Transverse colon (tissue), 4 donors: ENCODE measurements around the gene REV3L. TPM values are rescaled to one million over a fixed set of nuclear protein-coding genes. Genes with fewer than 3 reads are reported as not detected.

Experiments used
- DNase-seq: peaks from one replicate; pipeline ENCODE4 v3.0.0-alpha.2; 2019
- H3K27ac ChIP-seq, 4 donors: fragments of 200-600 bp; sonication (generic); 2 replicates each; pipeline ENCODE4 v1.5.1; 2016 to 2018; ENCODE audit warnings: inconsistent platforms in 4 of 4
- H3K27me3 ChIP-seq: fragments of 200-600 bp; sonication (generic); 2 replicates; pipeline ENCODE4 v1.5.1; 2017; ENCODE audit warnings: inconsistent platforms
- H3K36me3 ChIP-seq, 4 donors: fragments of 200-600 bp; sonication (generic); 2 replicates each; pipeline ENCODE4 v1.5.1; 2017 to 2019; ENCODE audit warnings: inconsistent platforms in 4 of 4
- H3K4me1 ChIP-seq, 4 donors: fragments of 200-600 bp; sonication (generic); 2 replicates each; pipeline ENCODE4 v1.5.1; 2017 to 2020; ENCODE audit warnings: inconsistent platforms in 4 of 4
- H3K4me3 ChIP-seq, 4 donors: fragments of 200-600 bp; sonication (generic); 1 replicate in 1 of 4; 2 replicates in 3 of 4; pipeline versions ENCODE4 v1.5.1 to v1.6.1; 2017 to 2019; ENCODE audit warnings: inconsistent platforms in 4 of 4
- H3K9me3 ChIP-seq, 2 donors: fragments of 200-600 bp; sonication (generic); 2 replicates each; pipeline ENCODE4 v1.5.1; 2017 to 2019; ENCODE audit warnings: inconsistent platforms in 2 of 2
- CTCF ChIP-seq, 5 experiments: fragments of 200-600 bp in 3 of 5; fragments of 450-650 bp in 2 of 5; sonication (generic) in 3 of 5; IDR thresholded peaks; 1 replicate in 2 of 5; 2 replicates in 3 of 5; pipeline ENCODE4 v1.5.1; 2016 to 2017; ENCODE audit warnings: antibody characterized with exemption in 5 of 5, inconsistent platforms in 3 of 5, mild to moderate bottlenecking in 2 of 5, moderate library complexity in 1 of 5
- EP300 ChIP-seq: sonication (generic); formaldehyde crosslinking; IDR thresholded peaks from one replicate; pipeline ENCODE4 v1.6.1; 2017; ENCODE audit warnings: antibody characterized with exemption, low read depth
- POLR2A ChIP-seq: fragments of 450-650 bp; IDR thresholded peaks from one replicate; pipeline ENCODE4 v1.6.1; 2016; ENCODE audit warnings: antibody characterized with exemption, mild to moderate bottlenecking, moderate library complexity
- POLR2AphosphoS5 ChIP-seq, 3 donors: sonication (generic); formaldehyde crosslinking; IDR thresholded peaks; one replicate each; pipeline ENCODE4 v1.6.1; 2016; ENCODE audit warnings: antibody characterized with exemption in 3 of 3
- WGBS, 2 donors: methylation state at CpG; one replicate each; pipeline ENCODE4 v1.1.5; 2018; ENCODE audit warnings: low coverage in 1 of 2; 5-methylcytosine and 5-hydroxymethylcytosine counted together
- in situ Hi-C, 4 donors: fragments of 200-750 bp; cut with MboI; loops; one replicate each; pipeline versions ENCODE4 v1.15.0 to v1.15.1; 2017; ENCODE audit warnings: low sequenced_read_pairs in 3 of 4, low pct_ligation_motif_present in 1 of 4, low pct_unique_long_range_greater_than_20kb in 1 of 4
- intact Hi-C: fragments of 100-400 bp; cut with DNase I; formaldehyde crosslinking; loops from one replicate; pipeline ENCODE4 v1.15.1; 2023; ENCODE audit warnings: low total_unique reads
- total RNA-seq, 4 donors: library from RNA; depleted of rRNA; stranded (reverse); fragments of >200 nt; gene quantifications; one replicate each; pipeline ENCODE4 v1.1.0, GENCODE V29; 2016

Gene REV3L
- total RNA-seq, 4 donors from 2014 or later: 24.7 to 256 (median 34.7) TPM

DNA sequence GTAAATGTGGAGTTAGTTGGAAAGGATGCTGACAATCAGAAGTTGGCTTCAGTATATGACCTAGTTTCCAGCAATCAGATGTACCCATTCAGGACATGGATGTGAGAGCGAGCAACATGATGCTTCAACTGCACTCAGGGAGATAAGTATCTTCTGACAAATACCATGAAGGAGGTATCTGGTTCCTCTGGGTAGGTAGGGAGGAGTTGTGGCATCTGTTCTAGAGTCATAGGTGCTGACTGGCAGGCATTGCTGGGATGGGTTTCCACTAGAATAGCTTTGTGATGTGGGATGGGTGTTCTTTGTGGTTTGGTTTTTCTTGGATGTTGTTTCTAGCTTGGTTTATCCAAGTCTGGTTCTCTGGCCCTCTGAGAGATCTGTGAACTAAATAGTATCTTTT is 3.9 kb upstream of the REV3L start:
- intact Hi-C loops (loop anchor here (10.0 kb wide), 2 partner anchors 78 to 118 kb away; partner anchors contain the start of gene TRAF3IP2), in situ Hi-C loops (loop anchor here in 2 of 4 donors (25.0 kb wide), 2 partner anchors 100 to 225 kb away; a partner anchor contains a TSS)
- Histone ChIP-seq H3K27ac (peak overlapping the region in 1 of 4 donors; percentile 99), H3K4me1 (peaks cover 0 to 15% (median 12%) of the 10 kb centered on the region in 4 donors), H3K4me3 (no peak overlapping the region), H3K9me3 (no peaks in the 10 kb centered on the region), H3K36me3 (no peaks in the 10 kb centered on the region), H3K27me3 (no peaks in the 10 kb centered on the region)
- WGBS, 2 donors: 100% methylated on average over 1 of the region's 1 CpG; no CpG with 5 or more reads in 1 of the 2 donors
- TF ChIP-seq EP300 (no peak), POLR2A (no peak), CTCF (IDR thresholded peaks at IDR 0.05) (no peak), POLR2AphosphoS5 (IDR thresholded peaks at IDR 0.05) (no peak)
- DNase-seq: no peak

DNA sequence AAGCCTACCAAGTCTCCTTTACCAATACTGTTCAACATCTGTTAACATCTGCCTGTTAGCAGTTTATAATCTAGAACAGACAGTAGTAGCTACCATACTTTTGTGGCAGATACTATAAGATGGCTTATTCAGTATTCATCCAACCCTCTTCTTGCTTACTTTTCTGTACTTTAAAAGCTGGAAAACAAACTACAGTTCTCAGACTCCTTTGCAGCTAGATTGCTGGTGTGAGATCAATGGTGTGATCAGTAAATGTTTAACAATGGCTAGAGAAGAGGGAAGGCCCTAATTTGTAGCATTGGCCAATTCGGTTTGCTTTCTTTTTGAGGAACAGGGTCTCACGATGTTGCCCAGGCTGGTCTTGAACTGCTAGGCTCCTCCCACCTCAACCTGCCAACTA is 3.5 kb upstream of the REV3L start:
- Histone ChIP-seq H3K9me3 (no peaks in the 10 kb centered on the region), H3K4me1 (peaks cover 0 to 18% (median 13%) of the 10 kb centered on the region in 4 donors), H3K27ac (peak overlapping the region in 1 of 4 donors; percentile 99), H3K36me3 (no peaks in the 10 kb centered on the region), H3K4me3 (no peak overlapping the region), H3K27me3 (no peaks in the 10 kb centered on the region)
- no peak for DNase-seq
- 90% methylated on average over 2 of the region's 2 CpGs; no CpG with 5 or more reads in 1 of the 2 donors for WGBS, 2 donors
- intact Hi-C loops (loop anchor here (10.0 kb wide), 2 partner anchors 78 to 118 kb away; partner anchors contain the start of gene TRAF3IP2), in situ Hi-C loops (loop anchor here in 2 of 4 donors (25.0 kb wide), 2 partner anchors 101 to 224 kb away; a partner anchor contains a TSS)
- TF ChIP-seq POLR2A: no peak
- TF ChIP-seq CTCF (IDR thresholded peaks at IDR 0.05): no peak

DNA sequence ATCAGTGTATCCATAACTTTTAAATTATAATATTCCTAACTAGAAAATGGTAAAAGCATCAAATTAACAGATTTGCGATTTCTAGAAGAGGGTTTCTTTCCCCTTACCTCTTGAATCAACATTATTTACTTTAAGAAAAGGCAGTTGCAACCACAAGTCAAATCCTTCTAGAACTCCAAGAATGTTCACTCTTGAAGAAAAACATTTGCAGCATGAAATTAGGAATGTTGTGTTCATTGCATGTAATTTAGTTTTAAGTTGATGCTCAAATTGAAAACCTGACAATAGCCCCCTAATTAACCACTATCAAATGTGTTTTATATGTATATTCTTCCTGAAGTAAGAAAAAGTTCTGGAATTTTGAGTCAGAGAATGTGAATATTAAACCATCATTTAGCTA is 2.3 kb upstream of the REV3L start:
- intact Hi-C loops: loop anchor here (10.0 kb wide), 2 partner anchors 79 to 119 kb away; partner anchors contain the start of gene TRAF3IP2

GRCh38 chr6:111484633-111484930 is 1.6 kb upstream of the REV3L start:
- intact Hi-C loops: loop anchor here (10.0 kb wide), 2 partner anchors 80 to 120 kb away; partner anchors contain the start of gene TRAF3IP2
- no peak for DNase-seq
- no peaks in the 10 kb centered on the region for H3K27me3 ChIP-seq
- no peaks in the 10 kb centered on the region for H3K36me3 ChIP-seq
- H3K4me1 ChIP-seq: peaks cover 0 to 36% (median 26%) of the 10 kb centered on the region in 4 donors
- TF ChIP-seq EP300: no peak
- no peak for TF ChIP-seq POLR2AphosphoS5 (IDR thresholded peaks at IDR 0.05)
- no peak for TF ChIP-seq CTCF (IDR thresholded peaks at IDR 0.05)
- TF ChIP-seq POLR2A: no peak
- 7 to 9% methylated on average over 8 of the region's 8 CpGs for WGBS, 2 donors
- peak overlapping the region; percentile 98 to 100 (median 98) for H3K27ac ChIP-seq
- in situ Hi-C loops: loop anchor here in 2 of 4 donors (25.0 kb wide), 2 partner anchors 103 to 222 kb away; a partner anchor contains a TSS
- H3K4me3 ChIP-seq: peak overlapping the region; percentile 81 to 94 (median 92)
- no peaks in the 10 kb centered on the region for H3K9me3 ChIP-seq

More for the DNA sequence above, 2.3 kb upstream of the REV3L start:
- H3K27ac ChIP-seq: peak overlapping the region; percentile 98 to 100 (median 98)
- no peak for DNase-seq
- peaks cover 0 to 29% (median 19%) of the 10 kb centered on the region in 4 donors for H3K4me1 ChIP-seq
- no peaks in the 10 kb centered on the region for H3K27me3 ChIP-seq
- no peaks in the 10 kb centered on the region for H3K9me3 ChIP-seq
- no peaks in the 10 kb centered on the region for H3K36me3 ChIP-seq
- H3K4me3 ChIP-seq: no peak overlapping the region
- 58 to 71% methylated on average over 1 of the region's 1 CpG for WGBS, 2 donors
- in situ Hi-C loops: loop anchor here in 2 of 4 donors (25.0 kb wide), 2 partner anchors 102 to 223 kb away; a partner anchor contains a TSS
- TF ChIP-seq EP300 (no peak), POLR2A (no peak), POLR2AphosphoS5 (IDR thresholded peaks at IDR 0.05) (no peak), CTCF (IDR thresholded peaks at IDR 0.05) (no peak)
